Thyroid gland (tissue), 4 donors: Measurements from ENCODE around the gene HYAL2. TPM values are rescaled to one million over a fixed set of nuclear protein-coding genes. Genes with fewer than 3 reads are reported as not detected.

Experiments
- DNase-seq, 2 donors: peaks; one replicate each; pipeline ENCODE4 v3.0.0-alpha.2; 2019
- H3K27ac ChIP-seq, 3 donors: fragments of 200-600 bp; sonication (generic); 1 replicate in 2 of 3; 2 replicates in 1 of 3; pipeline ENCODE4 v1.5.1; 2016 to 2019; ENCODE audit warnings: mild to moderate bottlenecking in 1 of 3, moderate library complexity in 1 of 3
- H3K27me3 ChIP-seq: fragments of 200-600 bp; sonication (generic); one replicate; pipeline ENCODE4 v1.5.1; 2019
- H3K36me3 ChIP-seq, 2 donors: fragments of 200-600 bp; sonication (generic); one replicate each; pipeline ENCODE4 v1.5.1; 2016 to 2019
- H3K4me1 ChIP-seq, 2 donors: fragments of 200-600 bp; sonication (generic); one replicate each; pipeline ENCODE4 v1.5.1; 2017 to 2019
- H3K4me3 ChIP-seq, 3 donors: fragments of 200-600 bp; sonication (generic); replicated peaks in 1 of 3; 1 replicate in 2 of 3; 2 replicates in 1 of 3; pipeline ENCODE4 v1.5.1; 2016; ENCODE audit warnings: mild to moderate bottlenecking in 1 of 3
- H3K9me3 ChIP-seq: fragments of 200-600 bp; sonication (generic); one replicate; pipeline ENCODE4 v1.5.1; 2017
- POLR2A ChIP-seq, 2 donors: fragments of 450-650 bp; IDR thresholded peaks; one replicate each; pipeline ENCODE4 v1.6.1; 2017; ENCODE audit warnings: antibody characterized with exemption in 2 of 2, mild to moderate bottlenecking in 2 of 2, moderate library complexity in 1 of 2
- WGBS, 2 donors: methylation state at CpG; one replicate each; pipeline ENCODE4 v1.1.5; 2017; 5-methylcytosine and 5-hydroxymethylcytosine counted together
- intact Hi-C: fragments of 100-400 bp; cut with DNase I; formaldehyde crosslinking; loops from one replicate; pipeline ENCODE4 v1.15.1; 2023
- total RNA-seq, 4 donors: library from RNA; depleted of rRNA; stranded (reverse); fragments of >200 nt; gene quantifications; one replicate each; pipeline ENCODE4 v1.2.3, GENCODE V29; 2016
- TF ChIP-seq, protein P1 (sequence below), 6 experiments: fragments of 200-600 bp in 3 of 6; fragments of 450-650 bp in 3 of 6; sonication (generic) in 3 of 6; IDR thresholded peaks; one replicate each; pipeline ENCODE4 v1.5.1; 2016 to 2019; ENCODE audit warnings: antibody characterized with exemption in 6 of 6, mild to moderate bottlenecking in 2 of 6, inconsistent platforms in 1 of 6, moderate library complexity in 1 of 6

Gene HYAL2
- total RNA-seq, 4 donors from 2014 or later, result 133 to 206 (median 158) TPM

DNA sequence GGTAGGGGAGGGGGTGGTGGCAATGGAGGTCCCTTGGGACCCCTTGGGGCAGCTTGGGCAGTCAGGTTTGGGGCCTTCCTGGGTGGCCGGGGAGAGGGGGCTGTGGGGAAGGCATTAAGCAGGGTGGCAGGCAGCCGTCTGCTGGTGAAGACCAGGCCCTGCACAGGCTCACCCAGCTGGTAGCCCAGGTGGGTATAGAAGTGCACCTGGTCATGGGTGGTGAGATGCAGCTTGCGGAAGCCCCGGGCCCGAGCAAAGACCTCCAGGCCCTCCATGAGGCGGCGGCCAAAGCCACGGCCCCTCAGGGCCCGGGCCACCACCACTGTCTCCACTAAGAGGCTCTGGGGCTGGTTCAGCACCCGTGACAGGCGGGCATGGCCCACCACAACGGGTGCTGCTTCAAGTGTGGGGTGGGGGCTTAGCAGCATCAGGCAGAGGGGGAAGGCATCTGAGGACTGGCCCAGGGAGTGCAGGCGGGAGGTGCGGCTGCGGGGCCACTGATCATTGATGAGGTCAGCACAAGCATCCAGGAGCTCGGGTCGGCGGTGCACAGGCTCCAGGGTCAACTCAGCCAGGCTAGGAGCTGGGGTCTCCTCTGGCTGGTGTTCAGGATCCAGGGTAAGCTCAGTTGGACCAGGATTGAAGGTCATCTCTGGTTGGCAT lies 25.7 kb downstream of the HYAL2 start:
- H3K4me3 ChIP-seq, result no peak overlapping the region
- no peaks in the 10 kb centered on the region for H3K36me3 ChIP-seq
- H3K4me1 ChIP-seq, result peaks cover 25 to 37% of the 10 kb centered on the region in 2 donors
- no peaks in the 10 kb centered on the region for H3K9me3 ChIP-seq
- 94 to 97% methylated on average over 7 to 8 of the region's 18 CpGs for WGBS, 2 donors
- DNase-seq, result no peak
- no peak for TF ChIP-seq POLR2A (IDR thresholded peaks at IDR 0.05)
- TF ChIP-seq, protein P1, sequence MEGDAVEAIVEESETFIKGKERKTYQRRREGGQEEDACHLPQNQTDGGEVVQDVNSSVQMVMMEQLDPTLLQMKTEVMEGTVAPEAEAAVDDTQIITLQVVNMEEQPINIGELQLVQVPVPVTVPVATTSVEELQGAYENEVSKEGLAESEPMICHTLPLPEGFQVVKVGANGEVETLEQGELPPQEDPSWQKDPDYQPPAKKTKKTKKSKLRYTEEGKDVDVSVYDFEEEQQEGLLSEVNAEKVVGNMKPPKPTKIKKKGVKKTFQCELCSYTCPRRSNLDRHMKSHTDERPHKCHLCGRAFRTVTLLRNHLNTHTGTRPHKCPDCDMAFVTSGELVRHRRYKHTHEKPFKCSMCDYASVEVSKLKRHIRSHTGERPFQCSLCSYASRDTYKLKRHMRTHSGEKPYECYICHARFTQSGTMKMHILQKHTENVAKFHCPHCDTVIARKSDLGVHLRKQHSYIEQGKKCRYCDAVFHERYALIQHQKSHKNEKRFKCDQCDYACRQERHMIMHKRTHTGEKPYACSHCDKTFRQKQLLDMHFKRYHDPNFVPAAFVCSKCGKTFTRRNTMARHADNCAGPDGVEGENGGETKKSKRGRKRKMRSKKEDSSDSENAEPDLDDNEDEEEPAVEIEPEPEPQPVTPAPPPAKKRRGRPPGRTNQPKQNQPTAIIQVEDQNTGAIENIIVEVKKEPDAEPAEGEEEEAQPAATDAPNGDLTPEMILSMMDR (IDR thresholded peaks at IDR 0.05), result no peak
- intact Hi-C loops, result no loop called here
- no peak overlapping the region for H3K27ac ChIP-seq
- H3K27me3 ChIP-seq, result no peaks in the 10 kb centered on the region

DNA sequence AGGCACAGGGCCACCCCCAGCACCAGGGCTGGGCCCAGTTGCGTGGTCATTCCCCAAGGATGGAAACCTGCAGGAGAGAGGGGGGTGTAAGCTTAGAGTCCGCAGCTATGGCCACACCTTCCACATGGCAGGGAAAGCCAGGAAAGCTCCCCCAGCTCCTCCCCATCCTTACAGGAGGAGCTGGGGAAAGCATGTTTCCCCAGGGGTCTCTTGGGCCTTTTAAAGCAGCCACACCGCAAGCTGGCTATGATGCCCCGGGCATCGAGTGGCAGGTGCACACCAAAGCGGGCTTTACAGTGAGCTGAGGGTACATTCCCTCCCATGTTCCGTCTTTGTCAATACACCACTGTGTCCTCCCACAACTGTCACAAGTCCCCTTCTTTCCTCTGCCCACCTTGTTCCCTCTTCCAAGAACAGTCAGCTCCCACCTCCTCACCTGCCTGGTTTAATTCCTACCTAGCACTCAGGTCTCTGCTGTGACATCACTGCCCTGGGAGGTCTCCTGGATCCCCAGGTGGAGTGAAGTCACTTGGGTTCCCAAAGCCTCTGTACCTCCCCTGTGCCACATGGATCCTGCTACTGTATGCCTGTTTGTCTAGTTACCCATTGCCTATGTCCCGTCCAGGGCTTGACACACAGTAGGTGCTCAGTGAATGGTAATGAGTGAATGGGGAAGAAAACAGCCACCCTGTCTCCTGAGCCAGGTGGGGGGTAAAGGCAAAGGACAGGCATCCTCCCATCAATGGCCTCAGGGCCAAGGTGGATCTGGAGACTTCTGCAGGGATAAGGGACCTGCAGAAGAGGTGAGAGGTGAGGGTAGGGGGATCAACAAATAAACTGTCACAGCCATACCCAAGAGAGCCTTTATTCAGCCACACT lies 26.8 kb downstream of the HYAL2 start:
- Histone ChIP-seq H3K27ac (no peak overlapping the region), H3K27me3 (no peaks in the 10 kb centered on the region), H3K4me3 (no peak overlapping the region), H3K4me1 (peaks cover 33 to 41% of the 10 kb centered on the region in 2 donors), H3K9me3 (no peaks in the 10 kb centered on the region), H3K36me3 (no peaks in the 10 kb centered on the region)
- TF ChIP-seq, protein P1 (IDR thresholded peaks at IDR 0.05), result no peak
- no peak for TF ChIP-seq POLR2A (IDR thresholded peaks at IDR 0.05)
- DNase-seq, result no peak
- 83 to 88% methylated on average over 6 to 8 of the region's 8 CpGs for WGBS, 2 donors
- intact Hi-C loops, result no loop called here

DNA sequence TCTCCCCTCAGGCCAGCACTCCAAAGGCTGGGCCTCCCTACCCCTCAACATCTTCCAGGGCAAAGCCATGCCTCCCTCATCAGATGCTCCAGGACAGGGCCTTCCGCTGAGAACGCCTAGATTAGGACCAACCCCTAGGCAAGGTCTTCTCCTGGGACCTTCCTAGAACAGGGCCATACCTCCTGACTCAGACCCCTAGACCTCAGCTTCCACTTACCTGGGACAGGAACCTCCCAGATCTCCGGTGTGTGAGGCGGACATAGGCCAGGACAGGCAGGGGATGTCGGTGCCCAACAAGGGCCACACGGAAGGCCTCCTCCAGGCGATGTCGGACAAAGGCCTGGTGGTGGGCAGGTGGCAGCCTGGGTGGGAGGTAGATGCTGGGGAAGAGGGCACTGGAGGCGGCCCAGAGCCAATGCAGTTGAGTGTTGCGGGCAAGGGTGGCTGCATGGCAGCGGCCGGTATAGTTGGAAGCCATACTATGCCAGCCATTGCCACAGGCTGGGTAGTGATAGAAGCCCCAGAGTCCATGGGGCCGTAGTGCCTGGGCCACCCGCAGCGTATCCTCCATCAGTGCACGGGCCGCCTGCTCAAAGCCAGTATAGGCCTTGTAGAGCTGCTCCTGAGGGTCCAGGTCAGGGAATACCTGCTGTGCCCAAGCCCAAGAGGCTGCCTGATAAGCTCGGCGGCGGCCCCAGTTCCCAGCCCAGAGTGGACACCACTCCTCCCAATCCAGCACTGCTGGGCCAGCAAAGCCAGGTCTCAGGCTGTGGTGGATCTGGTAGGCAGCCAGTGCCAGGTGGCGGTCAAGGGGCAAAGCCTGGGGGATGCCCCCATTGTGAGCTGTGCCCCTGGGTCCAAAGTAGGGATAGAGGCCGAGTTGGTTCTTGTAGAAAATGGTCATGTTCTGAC lies 27.8 kb downstream of the HYAL2 start:
- intact Hi-C loops, result loop anchor here (5.0 kb wide), 1 partner anchor 33 kb away; the partner anchor contains the start of gene TUSC2

DNA sequence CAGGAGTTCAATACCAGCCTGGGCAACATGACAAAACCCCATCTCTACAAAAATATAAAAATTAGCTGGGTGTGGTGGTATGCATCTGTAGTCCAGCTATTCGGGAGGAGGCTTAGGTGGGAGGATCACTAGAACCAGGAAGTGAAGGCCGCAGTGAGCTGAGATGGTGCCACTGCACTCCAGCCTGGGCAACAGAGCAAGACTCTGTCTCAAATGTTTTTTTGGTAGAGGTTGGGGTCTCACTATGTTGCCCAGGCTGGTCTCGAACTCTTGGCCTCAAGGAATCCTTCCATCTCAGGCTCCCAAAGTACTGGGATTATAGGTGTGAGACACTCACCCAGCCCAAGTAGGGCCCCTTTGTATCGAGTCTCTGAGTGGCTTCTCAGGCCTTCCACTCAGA lies 28.5 kb downstream of the HYAL2 start:
- no peak overlapping the region for H3K27ac ChIP-seq

More for the DNA sequence above, 27.8 kb downstream of the HYAL2 start:
- peaks cover 24 to 33% of the 10 kb centered on the region in 2 donors for H3K4me1 ChIP-seq
- 89 to 96% methylated on average over 11 to 17 of the region's 22 CpGs for WGBS, 2 donors
- no peaks in the 10 kb centered on the region for H3K9me3 ChIP-seq
- no peak for DNase-seq
- H3K4me3 ChIP-seq, result no peak overlapping the region
- H3K27me3 ChIP-seq, result no peaks in the 10 kb centered on the region
- H3K36me3 ChIP-seq, result peaks cover 1 to 5% of the 10 kb centered on the region in 2 donors
- TF ChIP-seq POLR2A (IDR thresholded peaks at IDR 0.05), result no peak
- TF ChIP-seq, protein P1 (IDR thresholded peaks at IDR 0.05), result no peak
- no peak overlapping the region for H3K27ac ChIP-seq

More for the DNA sequence above, 28.5 kb downstream of the HYAL2 start:
- Histone ChIP-seq H3K9me3 (no peaks in the 10 kb centered on the region), H3K4me1 (peaks cover 23 to 32% of the 10 kb centered on the region in 2 donors), H3K4me3 (no peak overlapping the region), H3K36me3 (peaks cover 8 to 11% of the 10 kb centered on the region in 2 donors), H3K27me3 (no peaks in the 10 kb centered on the region)
- intact Hi-C loops, result loop anchor here (5.0 kb wide), 1 partner anchor 33 kb away; the partner anchor contains the start of gene TUSC2
- 85 to 93% methylated on average over 3 to 4 of the region's 4 CpGs for WGBS, 2 donors
- no peak for DNase-seq
- no peak for TF ChIP-seq POLR2A (IDR thresholded peaks at IDR 0.05)
- TF ChIP-seq, protein P1 (IDR thresholded peaks at IDR 0.05), result no peak
